ENCODE results near the gene PRDM1.

- TF ChIP-seq CTCF (conservative IDR thresholded peaks at IDR 0.05 in 1 of 2, IDR thresholded peaks at IDR 0.05 in 1 of 2; ENCODE audit: low read depth in 1 of 2, low read length in 2 of 2) = no peak
- no peak for TF ChIP-seq EZH2 (IDR thresholded peaks at IDR 0.05; ENCODE audit: low read length, missing control alignments)
Observed at GRCh38 chr6:106094261-106094963, 8.3 kb downstream of the PRDM1 start.
